Choroid plexus epithelial cell (primary cell): ENCODE results near the gene TSPAN7.

ENCODE experiments used
- DNase-seq: peaks from one replicate; pipeline ENCODE4 v3.0.0-alpha.2; 2010; ENCODE audit warnings: low read depth
- H3K4me3 ChIP-seq: 2 replicates; pipeline ENCODE4 v1.5.1; 2011; ENCODE audit warnings: low read depth, mild to moderate bottlenecking, control low read depth, low read length, moderate library complexity
- TF ChIP-seq, protein P1 (sequence below): conservative IDR thresholded peaks from 2 replicates; pipeline ENCODE4 v1.5.1; 2011; ENCODE audit warnings: low read depth, mild to moderate bottlenecking, control low read depth, inconsistent platforms, low read length, moderate library complexity

Gene TSPAN7

GRCh38 chrX:38669428-38669827, 108.1 kb downstream of the TSPAN7 start:
- TF ChIP-seq, protein P1, sequence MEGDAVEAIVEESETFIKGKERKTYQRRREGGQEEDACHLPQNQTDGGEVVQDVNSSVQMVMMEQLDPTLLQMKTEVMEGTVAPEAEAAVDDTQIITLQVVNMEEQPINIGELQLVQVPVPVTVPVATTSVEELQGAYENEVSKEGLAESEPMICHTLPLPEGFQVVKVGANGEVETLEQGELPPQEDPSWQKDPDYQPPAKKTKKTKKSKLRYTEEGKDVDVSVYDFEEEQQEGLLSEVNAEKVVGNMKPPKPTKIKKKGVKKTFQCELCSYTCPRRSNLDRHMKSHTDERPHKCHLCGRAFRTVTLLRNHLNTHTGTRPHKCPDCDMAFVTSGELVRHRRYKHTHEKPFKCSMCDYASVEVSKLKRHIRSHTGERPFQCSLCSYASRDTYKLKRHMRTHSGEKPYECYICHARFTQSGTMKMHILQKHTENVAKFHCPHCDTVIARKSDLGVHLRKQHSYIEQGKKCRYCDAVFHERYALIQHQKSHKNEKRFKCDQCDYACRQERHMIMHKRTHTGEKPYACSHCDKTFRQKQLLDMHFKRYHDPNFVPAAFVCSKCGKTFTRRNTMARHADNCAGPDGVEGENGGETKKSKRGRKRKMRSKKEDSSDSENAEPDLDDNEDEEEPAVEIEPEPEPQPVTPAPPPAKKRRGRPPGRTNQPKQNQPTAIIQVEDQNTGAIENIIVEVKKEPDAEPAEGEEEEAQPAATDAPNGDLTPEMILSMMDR = no peak
- DNase-seq = no peak

GRCh38 chrX:38672646-38673045, 111.3 kb downstream of the TSPAN7 start:
- TF ChIP-seq, protein P1 = no peak
- H3K4me3 ChIP-seq = no peak overlapping the region
- no peak for DNase-seq

More at GRCh38 chrX:38669428-38669827, 108.1 kb downstream of the TSPAN7 start:
- no peak overlapping the region for H3K4me3 ChIP-seq

GRCh38 chrX:38675856-38676255, 114.5 kb downstream of the TSPAN7 start:
- H3K4me3 ChIP-seq = no peak overlapping the region
- TF ChIP-seq, protein P1 = no peak
- DNase-seq = no peak

DNA sequence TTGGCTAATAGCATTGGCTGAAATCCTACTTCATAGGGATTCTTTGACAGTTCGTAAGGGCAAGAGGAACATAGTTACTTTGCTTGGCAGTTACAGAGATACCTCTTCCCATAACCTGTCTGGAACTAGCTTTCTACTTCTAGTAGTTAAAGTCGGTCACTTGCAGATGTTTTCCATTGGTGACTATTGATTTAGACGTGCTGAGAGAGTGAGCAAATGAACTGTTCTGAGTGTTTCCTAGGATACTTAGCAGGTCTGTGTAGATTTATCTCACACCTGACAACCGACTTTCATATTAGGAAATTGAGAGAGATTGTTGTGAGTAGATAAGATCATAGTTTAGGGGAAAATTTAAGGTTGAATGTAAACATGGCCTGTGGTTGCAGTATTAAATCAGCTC, 116.8 kb downstream of the TSPAN7 start:
- no peak overlapping the region for H3K4me3 ChIP-seq
- TF ChIP-seq, protein P1 = no peak
- no peak for DNase-seq

DNA sequence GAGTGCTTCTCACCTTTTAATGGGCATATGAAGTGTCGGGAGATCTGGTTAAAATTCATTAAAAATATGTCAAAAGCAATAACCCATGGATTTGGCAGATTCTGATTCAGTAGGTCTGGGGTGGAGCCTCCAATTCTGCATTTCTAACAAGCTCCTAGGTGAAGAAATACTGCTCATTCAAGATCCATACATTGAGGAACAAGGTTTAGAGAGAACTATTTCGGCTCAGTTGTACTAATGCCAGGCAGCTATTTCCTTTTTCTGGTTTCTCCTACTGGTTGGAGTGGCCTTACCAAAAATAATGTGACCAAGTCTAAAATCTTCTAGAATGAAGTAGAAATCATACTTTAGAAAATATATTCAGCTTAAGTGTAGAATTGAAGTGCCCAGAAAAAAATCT, 117.5 kb downstream of the TSPAN7 start:
- no peak for DNase-seq
- no peak overlapping the region for H3K4me3 ChIP-seq
- TF ChIP-seq, protein P1 = no peak

GRCh38 chrX:38679695-38680094, 118.4 kb downstream of the TSPAN7 start:
- TF ChIP-seq, protein P1 = no peak
- no peak overlapping the region for H3K4me3 ChIP-seq
- no peak for DNase-seq

DNA sequence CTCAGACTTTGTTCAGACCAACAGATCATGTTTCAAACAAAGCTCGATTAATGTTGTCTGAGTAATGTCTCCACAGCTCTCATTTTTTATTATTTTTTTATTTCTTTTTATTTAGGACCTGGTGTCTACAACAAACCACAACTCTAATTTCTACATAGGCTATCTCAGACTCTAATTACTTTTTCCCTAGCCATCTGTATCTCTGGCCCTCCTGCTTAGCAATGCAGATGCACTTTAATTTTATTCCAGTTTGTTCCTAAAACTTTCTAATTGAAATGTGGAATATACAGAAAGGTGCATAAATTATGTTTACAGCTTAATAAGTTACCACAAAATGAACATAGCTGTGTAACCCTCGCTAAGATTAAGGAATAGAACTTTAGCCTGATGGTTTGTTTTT, 120.8 kb downstream of the TSPAN7 start:
- no peak overlapping the region for H3K4me3 ChIP-seq
- TF ChIP-seq, protein P1 = no peak
- DNase-seq = no peak
